Stimulated activated CD8-positive, alpha-beta memory T cell treated with anti-CD3 and anti-CD28 coated beads, Interleukin-12 subunit alpha, Interleukin-12 subunit beta, amount 100 ng/mL, for 1 hour (primary cell): ENCODE measurements around the gene H1-8.

Experiments
- DNase-seq: peaks from one replicate; pipeline ENCODE4 v3.0.0-alpha.2; 2020; ENCODE audit warnings: low read depth

H1-8 gene

GRCh38 chr3:129574206-129574605 lies 31.2 kb downstream of the H1-8 start:
- DNase-seq, result no peak

DNA sequence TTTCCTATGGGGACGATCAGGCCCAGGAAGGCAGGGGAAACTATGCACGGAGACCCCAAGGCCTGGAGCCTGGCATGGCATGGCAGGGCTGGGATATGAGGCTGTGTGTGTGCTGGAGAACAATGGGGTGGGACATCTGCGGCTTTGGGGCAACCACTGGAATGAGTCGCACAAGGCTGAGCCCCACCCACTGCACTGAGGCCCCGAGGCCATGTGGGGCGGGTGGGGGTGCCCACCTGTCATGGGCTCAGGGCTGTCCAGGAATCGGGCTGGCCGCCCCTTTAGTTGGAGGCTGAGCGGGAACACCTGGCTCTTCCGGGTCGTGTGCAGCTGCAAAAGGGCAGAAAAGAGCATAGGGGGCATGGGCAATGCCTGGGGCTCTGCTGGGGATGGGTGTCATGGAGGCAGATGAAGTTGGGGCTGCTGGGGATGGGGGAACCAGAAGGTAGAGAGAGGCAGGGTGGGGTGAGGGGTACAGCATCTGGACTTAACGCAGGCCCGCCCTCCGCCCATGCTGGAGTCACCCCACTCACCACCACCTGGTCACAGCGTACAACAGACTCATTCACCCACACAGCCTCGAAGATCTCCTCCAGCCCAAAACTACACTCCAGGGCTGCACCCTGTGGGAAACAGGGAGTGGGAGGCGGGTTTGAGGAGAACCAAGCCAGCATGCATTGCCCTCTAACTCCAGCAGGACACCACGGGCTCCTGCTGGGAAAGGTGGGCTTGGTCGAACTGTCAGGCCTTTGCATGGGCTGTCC lies 32.4 kb downstream of the H1-8 start:
- DNase-seq, result no peak

DNA sequence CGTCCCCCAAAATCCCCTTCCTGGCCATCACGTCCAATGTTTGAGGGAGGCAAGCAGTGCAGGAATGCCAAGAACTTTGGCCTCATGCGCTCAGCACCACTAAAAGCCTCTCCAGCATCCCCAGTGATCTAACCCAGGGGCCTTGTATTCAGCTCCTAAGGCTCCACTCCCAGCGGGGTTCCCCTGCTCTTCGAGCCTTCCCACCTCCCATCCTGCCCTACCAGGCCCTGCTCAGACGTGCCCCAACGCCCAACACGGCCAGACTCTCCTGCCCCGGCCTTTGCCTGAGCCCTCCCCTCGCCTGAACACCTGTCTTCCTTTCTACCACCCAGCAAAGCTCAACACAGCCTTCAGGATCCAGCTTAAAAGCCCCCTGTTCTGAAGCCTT lies 33.0 kb downstream of the H1-8 start:
- DNase-seq, result no peak

DNA sequence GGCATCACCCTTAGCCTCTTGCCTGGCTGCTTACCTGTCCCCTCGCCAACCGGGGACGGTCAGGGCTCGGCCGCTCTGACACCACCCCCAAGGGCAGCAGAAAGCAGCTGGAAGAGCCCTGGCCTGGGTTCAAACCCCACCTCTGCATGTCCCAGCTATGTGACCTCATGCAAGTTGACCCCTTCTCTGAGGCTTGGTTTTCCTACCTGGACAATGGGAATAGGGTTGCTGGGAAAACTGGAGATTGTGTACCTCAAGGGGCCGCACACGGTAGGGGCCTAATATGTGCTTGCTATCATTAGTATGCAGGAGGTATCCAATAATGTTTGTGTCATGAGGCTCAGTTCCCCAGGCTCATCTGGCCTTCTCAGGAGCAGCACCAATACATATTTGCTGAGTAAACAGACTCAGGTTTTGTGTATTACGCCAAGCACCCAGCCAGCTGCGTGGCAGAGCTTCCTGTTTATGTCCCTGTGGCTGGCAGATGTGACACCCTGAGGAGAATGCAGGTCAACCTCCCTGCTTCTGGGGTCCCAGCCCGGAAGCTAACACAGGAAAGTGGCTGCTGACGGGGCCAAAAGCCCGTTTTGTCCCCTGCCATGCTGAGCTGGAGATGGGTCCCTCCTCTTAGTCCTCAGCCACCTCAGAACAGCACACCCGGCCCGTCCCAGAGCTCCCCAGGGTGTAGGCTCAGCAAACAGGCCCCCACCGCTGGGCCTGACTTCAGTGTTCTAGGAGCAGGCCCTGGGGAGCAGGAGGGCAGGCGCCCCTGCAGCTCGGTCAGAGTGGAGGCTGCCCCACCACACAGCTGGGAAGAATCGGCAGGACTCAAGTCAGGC lies 33.8 kb downstream of the H1-8 start:
- peak; percentile 34 for DNase-seq

- no peak for DNase-seq
Measured at GRCh38 chr3:129577366-129577765, 34.4 kb downstream of the H1-8 start.

DNA sequence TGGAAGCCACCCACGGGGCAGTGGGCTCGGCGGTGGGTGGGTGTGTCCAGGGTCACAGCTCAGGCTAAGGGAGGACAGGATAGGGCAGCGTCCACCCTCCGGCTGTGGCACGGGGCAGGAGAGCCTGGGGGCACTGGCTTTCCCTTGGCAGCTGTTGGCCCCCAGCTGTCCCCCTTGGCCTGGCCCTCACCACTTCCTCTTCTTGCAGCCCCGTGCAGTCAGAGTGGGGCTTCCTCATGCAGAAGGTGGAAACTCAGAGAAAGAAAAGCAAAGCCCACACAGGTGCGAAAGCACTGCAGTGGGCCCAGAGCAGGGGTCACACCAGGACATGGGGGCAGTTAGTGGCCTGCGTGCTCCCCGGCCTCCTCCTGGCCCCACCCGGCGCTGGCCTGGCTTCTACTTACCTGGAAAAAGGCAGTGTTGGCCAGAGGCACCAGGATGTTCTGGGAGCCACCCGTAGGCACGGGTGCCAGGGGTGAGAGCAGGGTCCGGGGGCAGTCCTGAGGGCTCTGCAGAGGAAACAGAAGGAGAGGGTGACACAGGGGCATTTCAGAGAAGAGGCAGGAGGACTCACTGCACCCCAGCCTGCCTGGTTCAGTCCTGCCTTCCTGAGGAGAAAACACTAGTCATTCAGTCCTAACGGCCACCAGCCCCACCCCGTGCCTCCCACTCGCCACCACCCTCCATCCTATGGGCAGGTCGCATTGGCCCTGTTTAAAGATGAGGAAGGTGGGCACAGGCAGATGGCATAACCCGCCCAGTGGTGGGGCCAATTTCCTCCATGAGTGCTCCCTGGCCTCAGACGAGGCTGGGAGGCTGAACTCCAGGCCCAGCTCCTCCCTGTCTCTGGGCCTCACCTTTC lies 35.2 kb downstream of the H1-8 start:
- DNase-seq, result no peak

GRCh38 chr3:129579991-129580390 lies 37.0 kb downstream of the H1-8 start:
- no peak for DNase-seq

- DNase-seq, result no peak
Measured at GRCh38 chr3:129581623-129582022, 38.6 kb downstream of the H1-8 start.

DNA sequence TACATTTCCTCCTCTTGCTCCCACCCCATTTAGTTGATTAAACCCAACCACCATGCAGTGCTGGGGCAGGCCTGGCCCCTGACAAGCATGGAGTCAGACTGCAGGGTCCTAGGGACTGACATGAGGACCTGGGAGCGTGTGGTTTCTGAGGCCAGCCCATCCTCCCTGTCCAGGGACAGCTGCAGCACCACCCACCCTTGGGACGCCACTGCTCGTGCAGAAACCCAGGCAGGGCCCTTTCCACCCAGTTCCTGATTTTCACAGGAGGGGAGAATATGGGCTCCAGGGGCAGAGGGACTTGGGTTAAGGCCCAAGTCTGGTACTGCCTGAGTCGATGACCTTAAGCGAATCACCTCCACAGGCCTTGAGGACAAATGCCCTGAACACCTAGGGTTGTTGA lies 39.8 kb downstream of the H1-8 start:
- DNase-seq, result no peak

DNA sequence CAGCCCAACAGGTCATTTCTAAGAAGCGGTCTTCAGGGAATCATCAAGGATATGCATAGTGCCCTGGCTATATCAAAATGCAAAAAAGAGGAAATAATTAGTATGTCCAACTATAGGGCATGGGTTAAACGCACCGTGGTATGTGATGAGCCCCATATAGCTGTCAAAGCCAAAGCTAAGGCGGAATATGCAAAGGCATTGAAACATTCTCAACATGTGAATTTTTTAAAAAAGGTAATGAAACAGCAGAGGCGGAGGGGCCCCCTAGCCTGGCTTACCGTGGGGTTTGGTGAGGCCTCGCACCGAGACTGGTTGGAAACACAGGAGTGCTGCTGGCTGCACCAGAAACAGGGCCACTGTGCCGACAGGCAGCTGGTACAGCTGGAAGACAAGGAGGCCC lies 40.3 kb downstream of the H1-8 start:
- no peak for DNase-seq

DNA sequence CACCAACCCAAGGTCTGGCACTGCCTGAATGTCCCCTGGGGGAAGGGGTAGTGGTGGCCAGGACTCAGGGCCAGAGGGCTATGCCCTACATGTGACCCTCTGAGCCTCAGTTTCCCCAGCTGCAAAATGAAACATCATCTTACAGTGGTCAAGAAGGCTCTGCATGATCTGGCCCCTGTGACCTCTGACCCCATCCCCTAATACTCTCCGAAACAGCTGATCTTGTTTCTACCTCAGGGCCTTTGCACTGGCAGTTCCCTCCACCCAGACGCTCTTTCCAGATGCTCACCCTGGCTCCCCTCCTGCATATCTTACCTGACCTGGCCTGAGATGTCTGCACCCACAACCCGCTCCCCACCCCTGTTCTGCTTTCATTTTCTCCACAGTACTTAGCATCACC lies 41.7 kb downstream of the H1-8 start:
- no peak for DNase-seq

- DNase-seq, result no peak
Measured at GRCh38 chr3:129585949-129586657, 43.1 kb downstream of the H1-8 start.

- DNase-seq, result no peak
Measured at GRCh38 chr3:129586746-129587430, 43.9 kb downstream of the H1-8 start.

GRCh38 chr3:129587566-129588210 lies 44.7 kb downstream of the H1-8 start:
- no peak for DNase-seq

GRCh38 chr3:129590215-129590614 lies 47.2 kb downstream of the H1-8 start:
- no peak for DNase-seq

- DNase-seq, result no peak
Measured at GRCh38 chr3:129591932-129592331, 49.0 kb downstream of the H1-8 start.

- DNase-seq, result no peak
Measured at GRCh38 chr3:129592381-129593131, 49.6 kb downstream of the H1-8 start.

GRCh38 chr3:129593230-129593594 lies 50.2 kb downstream of the H1-8 start:
- DNase-seq, result no peak

DNA sequence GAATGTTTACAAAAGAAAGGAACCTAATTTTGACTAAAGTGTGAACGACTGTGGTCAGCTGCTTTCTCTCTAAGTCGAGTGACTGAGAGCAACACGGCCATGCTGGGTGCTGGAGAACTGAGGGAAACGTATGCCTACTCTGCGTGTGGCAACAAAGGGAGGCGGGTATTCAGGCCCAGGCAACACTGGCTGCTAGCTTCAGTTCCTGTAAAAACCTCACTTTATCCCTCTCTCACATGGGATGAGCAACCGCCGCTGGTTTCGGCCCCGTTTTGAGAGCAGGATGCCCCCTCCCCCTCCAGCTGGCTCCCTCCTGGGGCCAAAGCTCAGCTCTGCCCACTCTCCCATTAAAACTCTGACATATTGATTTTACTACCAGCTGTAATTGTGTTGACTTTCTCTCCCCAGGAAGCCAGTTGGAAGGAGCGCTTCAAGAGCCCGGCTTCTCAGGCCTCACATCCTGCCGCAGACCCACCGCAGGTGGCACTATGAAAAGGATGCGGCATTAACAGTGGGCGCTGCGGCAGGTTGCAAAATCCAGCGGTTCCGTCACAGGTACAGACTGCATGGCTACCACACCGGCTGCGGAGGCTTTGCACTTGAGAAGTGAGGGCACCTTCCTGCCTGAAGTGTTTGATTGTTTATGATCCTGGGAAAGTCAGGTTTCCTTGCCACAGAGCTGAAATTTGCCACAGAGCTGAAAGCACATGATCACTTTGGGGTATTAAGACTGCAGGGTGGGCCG lies 50.8 kb downstream of the H1-8 start:
- DNase-seq, result no peak
